ENCODE measurements around the gene GALNT18.

DNA sequence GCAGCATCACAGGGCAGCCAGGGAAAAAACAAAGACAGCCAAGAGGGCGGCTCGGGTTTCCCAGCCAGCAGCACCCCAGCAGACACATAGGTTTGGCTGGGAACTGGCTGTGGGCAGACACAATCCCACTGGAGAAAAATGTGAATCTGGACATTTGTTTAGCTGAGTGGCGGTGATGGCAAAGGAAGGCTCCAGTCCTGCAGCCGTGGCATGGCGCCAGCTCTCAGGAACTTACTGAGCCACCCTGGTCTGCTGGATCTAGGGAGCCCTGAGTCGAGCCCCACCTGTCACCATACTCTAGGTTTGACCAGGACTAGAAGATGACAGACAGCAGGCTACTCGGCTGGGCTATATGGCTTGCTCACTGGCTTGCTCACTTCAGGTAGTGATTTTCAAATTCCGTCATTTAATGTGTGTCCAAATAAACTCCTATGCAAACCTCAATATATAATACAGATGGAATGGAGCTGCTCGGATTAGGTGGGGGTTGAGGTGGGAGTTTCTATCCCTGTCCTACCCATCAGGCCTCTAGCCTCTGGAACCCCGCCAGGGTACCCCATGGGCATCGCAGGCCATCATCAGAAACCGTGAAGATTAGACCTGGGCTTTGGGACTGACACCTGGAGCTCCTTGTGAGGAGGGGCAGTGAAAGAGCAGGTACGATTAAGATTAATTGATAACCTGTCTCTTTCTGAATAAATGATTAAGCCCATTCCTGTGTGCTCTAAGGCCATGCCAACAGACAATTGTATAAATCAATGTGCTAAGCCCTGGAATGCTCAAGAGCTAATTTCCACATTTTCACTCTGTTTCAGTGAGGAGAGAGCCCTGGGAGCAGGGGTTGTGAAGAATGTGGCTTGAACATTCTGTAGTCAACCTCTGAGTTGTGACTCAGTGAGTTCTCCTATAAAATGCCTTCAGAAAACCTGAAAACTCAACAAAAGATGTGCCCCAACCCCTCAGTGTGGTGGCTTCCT, 42.5 kb downstream of the GALNT18 start:
- no peak for TF ChIP-seq CTCF (tag by site-specific recombination; IDR thresholded peaks at IDR 0.05)
- no peak for TF ChIP-seq SETDB1 (IDR thresholded peaks at IDR 0.05; ENCODE audit: insufficient read length, low read length)
- TF ChIP-seq FEZF1 (tag by site-specific recombination; IDR thresholded peaks at IDR 0.05), result no peak
